Endothelial cell of coronary artery (primary cell): ENCODE results near the gene MRPL32. TPM values are rescaled to one million over a fixed set of nuclear protein-coding genes. Genes with fewer than 3 reads are reported as not detected.

Source experiments
- total RNA-seq: library from RNA; depleted of rRNA; stranded (reverse); fragments of >200 nt; gene quantifications from 2 replicates; pipeline ENCODE4 v1.2.3, GENCODE V29; 2014

Gene MRPL32
- total RNA-seq: 75.3 and 77.7 TPM in 2 replicates

DNA sequence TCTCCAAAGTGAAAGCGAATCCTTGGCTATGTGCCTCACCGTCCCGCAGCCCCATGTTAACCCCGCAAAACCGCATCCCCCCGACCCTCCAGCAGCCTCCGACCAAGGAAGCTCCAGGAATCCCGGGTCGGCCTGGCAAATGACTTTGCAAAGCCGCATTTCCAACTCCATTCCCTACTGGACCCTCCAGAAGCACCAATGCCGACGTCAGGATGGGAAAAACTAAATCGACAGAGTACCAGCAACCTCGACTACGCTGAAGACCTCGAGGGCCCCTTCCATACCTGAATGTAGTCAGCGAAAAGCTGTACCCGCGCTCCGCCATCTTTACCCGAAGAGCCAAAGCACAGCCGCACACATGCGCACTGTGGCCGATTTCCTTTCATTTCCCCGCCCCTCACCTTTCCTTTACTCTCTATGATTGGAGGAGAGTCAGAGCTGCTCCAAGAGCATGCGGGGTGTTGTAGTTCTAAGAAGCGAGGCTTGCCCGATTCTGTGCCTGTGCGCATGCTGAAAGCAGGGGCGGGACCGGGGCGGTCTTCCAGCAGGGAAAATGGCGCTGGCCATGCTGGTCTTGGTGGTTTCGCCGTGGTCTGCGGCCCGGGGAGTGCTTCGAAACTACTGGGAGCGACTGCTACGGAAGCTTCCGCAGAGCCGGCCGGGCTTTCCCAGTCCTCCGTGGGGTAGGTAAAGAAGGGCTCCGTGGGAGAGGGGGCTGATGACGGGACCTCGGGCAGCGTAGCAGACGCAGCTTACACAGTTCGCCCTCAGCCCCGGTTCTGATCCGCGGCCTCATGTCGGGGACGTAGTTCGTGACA lies at the start of gene MRPL32, which contains the start of gene PSMA2:
TSS of gene MRPL32 (plus strand) at position 543 of the 818 bp plus-strand sequence. CDS start at position 554, 11 bp downstream.
TSS of gene PSMA2 (minus strand) at position 341 of the 818 bp plus-strand sequence. CDS start at position 325, 16 bp downstream.

DNA sequence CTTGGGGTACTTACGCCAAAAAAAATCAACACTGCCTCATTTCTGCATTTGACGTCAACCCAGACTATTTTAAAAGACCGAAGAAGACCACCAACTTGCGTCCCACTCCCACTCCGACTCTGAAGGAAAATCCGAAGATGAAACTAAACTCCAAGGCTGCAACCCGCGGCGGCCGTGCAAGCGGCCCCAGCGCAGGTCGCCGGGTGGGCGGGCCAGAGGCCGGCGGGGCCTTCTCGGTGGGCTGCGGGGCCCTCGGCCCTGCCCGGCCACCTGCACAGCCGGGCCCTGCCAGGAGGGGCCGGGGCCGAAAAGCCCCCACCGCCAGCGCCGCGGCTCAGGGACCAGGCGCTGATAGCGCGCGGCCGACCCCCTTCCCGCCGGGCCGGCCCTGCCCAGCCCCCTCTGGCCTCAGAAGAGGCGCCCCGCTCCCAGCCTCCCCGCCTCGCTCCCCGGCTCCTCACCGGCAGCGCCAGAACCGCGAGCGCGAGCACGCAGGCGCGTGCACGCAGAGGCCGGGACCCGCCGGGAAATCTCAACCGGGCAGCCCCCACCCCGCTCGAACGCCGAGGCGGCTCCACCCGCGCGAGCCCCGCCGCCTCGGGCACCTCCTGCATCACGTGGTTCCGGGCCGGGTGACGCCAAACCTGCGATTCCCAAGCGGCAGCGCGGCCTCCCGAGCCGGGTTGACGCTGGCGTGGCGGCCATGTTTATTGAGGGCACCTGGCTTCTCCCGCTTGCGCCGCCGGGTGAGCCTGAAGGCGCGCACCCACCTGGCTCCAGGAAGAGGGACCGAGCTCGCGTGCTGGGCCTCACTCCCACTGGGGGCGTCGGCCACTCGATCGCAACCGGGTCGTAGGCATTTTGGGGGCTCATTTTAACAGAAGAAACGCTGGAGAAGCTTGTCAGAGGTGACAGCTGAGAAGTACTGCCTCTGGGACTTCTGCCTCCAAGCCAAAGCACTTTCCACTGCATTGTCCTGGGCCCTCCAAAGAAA lies 20.4 kb upstream of the MRPL32 start, which contains the start of gene C7orf25:
TSS of gene C7orf25 (minus strand) at position 617 of the 994 bp plus-strand sequence. CDS start 1,170 bp downstream, outside the sequence.

Other genes with a start within 250 kb of the MRPL32 start
- 3.3 and 4.3 TPM in 2 replicates for gene C7orf25, start 20.3 kb upstream of the MRPL32 start, total RNA-seq
- 49.0 and 88.2 TPM in 2 replicates for gene PSMA2, start 202 bp upstream of the MRPL32 start, total RNA-seq
- gene HECW1, start 180.3 kb downstream of the MRPL32 start, total RNA-seq: not detected in 2 replicates